ENCODE data around the gene FYN.
"Not testable (repeated sequence)": the region's sequence is repeated elsewhere in the genome, so short reads cannot be mapped to it uniquely, and the experiment has no call there.

The FYN gene

DNA sequence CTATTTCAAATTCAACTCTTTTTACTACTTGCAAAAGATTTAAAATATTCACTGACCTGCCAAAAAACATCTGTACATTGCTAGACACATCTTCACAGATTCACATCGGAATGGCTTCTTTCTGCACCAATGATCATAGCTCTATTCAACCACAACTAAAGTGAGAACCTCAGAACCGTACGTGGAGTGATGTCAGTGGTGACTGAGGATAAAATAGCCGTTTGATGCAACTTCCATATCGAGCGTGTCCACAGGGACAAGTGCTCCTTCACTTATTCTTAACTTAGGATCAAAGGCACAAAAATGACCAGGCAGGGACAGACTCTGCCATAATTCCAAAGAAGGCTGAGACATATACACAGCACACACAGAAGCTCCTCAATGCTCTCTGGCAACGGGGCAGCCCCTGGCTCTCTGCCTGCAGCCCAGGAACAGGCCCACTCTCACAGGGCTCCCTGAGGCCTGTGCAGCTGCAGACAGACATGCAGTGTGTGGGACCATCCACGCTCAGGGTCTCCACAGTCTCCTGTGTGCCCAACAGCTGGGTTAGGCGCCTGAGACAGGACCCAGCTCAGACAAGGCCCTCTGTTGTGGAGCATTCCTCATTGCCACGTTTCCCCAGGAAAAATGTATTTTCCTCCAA, 22.8 kb downstream of the FYN start:
- no peak for DNase-seq

DNA sequence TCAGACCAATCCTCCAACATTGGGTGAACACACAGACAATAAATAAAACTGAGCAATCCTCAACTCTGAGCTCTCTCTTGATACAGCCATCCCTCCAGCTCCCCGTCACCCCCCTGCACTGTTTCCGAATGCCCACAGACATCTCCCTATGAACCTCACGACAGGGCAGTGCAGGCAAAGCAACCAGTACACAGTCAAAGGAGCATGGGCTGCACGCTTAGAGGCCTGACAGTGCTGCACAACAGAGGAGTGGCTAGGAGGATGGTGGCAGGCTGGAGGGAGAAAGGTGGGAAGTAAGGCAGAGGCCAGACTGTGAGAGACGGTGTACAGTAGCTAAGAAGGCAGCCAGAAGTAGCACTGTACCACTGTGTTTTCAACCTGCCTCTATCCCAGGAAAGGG, 24.0 kb downstream of the FYN start:
- no peak for DNase-seq

DNA sequence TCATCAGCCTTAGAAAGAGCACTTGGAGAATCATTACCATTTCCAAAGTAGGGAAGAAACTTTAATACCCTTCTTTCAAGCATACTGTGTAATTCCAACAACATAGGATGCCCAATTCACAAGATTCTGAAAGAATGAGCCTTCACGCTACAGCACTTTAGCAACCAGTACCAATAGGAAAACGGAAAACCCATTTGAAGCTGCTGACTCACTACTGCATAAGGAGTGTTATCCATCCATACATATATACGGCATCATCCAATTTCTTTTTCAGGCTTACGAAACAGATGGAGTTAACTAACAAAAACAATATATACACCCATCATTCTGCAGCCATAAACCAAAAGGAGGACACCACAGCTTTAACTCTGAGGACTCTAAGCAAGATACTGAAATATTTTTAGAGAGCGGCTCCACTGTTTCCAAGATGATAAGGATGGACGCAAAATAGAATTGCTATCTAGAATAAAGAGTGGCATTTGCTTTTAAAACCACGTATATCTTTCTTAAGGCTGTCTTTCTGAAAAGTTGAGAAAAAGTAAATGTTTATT, 24.9 kb downstream of the FYN start:
- DNase-seq = no peak

DNA sequence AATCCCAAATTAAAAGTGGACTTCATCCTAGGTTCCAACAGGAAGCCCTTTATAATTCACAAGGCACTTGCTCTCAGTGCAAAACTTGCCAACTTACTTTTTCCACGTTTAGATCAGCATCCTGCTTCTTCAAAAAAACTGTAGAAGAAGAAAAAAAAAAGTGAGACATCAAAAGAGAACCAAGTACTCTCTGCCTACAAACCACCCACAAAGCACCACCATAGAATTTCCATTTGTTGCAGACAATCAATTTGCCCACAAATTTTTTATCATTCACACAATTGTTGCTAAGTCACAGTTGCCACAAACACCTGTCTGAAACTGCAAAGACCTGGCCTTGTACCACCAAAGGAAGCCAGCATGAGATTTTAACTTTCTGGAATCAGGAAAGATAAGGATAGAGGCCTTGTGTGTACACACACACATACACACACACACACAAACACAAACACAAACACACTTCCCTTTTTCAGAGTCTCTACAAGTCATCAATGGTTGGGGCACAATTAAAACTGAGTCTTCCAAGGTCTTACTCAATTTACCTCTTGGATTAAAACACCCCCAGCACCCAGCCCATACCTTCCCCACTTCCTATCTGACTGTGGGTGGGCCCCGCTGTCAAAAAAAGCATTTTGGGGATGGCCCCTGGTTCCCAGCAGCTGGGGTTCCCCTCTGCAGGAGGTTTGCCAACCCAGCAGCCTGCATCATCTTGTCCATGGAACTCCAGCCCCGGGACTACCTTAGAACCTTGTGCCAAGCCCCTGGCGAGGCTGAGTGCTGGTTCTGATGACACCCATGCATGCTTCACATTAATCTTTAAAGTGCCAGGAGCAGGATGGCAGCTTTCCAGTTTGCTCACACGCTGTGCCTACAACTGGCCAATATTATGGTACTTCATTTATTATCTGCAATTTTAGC, 26.5 kb downstream of the FYN start:
- no peak for DNase-seq

DNA sequence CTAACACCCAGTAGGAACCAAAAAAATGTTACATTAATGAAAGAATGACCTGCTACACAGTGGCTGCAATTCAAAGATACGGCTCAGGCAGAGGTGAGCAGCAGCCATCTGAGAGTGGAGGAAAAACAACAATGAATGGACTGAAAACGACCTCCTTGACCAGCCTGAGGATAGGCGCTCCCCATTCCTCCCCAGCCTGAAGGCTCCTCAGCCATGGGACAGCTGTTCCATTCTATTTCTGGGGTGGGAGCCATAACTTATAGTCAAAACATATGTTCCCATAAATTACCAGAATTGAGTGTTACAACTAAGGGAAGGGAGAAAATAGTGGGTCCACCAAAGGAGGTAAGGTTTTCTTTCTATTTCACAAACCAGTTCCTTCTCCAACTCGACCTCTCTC, 27.2 kb downstream of the FYN start:
- no peak for DNase-seq

DNA sequence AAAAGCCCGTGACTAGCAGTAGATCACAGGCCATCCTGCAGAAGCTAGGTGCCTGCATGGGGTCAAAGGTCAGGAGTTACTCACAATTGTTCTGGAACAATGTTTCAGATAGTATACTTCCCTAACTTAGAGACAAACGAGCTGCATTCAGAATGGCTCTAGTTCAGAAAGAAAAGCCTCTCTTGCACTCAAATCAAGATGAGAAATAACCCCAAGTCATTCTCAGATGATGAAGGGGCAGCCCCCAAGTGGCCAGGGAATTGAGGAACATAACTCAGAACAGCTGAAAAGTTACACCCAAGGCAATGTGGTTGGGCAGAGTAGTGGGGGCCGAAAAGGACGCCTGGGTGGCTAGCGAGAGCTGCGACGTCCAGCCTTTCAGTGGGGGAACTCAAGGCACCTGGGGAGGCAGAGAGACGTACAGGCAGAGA, 27.8 kb downstream of the FYN start:
- DNase-seq = no peak

DNA sequence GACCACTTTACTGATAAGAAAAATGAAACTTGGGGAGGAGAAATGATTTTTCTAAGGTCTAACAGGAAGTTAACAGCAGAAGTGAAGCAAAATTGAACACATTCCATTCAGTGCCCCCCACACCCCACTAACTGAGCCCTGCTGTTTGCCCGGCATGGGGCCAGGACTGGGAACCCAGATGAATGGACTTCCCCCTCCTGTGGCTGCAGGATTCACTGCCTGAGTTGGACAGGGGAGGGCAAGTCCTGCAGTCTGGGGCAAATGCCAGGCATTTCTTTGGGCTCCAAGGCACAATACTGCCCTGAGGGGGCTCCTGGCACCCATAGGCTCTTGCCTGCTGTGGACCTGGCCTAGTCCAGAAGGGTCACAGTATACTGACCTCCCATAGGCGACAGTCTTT, 28.3 kb downstream of the FYN start:
- no peak for DNase-seq

DNA sequence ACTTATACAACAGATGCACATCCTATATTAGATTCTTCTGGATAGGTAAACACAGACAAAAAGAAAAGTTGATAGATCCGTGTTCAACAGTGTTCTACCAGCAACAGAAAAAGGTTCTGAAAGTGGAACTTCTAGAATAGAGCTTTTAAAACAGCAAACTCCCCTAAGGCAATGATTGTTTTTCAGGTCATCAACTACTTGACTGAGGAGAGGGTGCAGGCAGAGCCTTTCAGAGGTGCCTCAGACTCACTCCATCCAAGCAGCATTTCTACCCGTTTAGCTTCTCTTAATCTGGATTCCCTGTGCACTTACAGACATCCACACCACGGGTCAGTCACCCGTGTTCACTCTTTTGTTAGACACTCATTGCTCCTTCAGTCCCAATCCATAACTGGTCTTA, 28.9 kb downstream of the FYN start:
- DNase-seq = no peak

DNA sequence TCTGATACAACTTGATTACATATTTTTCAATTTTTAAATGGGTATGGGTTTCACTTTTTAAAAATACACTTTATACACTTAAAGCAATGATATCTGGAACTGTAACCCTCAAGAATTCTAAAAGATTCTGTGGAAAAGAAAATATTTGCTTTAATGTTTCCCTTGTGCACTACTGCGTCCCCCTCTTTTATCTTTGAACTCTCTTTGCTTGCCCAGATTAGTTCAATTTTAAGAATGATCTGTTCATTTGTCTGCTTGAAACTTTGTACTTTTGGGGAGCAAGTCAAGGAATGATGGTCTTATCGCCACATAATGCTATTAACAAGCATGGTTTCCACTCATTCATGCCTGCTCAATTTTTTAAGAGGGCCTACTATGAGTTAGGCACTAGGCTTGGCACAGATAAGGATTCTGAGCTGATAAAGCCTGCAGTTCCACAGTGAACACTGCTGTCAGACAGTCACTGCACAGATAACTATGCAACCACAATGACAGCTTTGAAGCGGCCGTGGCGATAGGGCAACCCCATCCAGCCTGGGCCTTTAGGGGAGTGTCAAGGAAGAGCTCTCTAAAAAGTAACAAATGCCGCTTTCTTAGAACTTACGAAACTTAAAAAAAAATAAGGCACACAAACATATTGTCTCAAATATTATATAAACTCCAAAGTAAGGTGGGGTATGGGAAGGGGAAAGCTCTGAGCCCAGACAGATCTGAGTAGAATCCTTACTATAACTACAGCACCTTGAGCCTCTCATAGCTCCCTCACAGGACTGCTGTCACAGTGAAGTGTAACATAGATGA, 29.7 kb downstream of the FYN start:
- no peak for DNase-seq

DNA sequence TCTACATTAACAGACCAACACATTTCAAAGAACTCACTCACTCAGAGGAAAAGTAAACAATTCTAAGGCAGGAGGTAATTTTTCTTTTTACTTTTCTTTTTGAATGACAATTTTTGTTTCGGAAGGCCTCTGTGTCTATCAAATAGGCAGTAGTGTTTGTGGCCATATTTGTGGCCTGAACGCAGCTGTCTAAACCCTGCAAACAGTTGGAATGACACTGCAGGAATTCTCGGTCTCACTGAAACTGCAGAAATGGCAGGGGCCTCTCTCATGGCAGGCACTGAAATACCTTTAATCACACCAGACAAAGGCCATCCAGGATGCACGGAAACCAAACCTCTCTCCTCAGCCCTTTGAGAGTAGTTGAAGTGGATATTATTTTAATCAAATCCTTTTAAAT, 30.4 kb downstream of the FYN start:
- DNase-seq = no peak

DNA sequence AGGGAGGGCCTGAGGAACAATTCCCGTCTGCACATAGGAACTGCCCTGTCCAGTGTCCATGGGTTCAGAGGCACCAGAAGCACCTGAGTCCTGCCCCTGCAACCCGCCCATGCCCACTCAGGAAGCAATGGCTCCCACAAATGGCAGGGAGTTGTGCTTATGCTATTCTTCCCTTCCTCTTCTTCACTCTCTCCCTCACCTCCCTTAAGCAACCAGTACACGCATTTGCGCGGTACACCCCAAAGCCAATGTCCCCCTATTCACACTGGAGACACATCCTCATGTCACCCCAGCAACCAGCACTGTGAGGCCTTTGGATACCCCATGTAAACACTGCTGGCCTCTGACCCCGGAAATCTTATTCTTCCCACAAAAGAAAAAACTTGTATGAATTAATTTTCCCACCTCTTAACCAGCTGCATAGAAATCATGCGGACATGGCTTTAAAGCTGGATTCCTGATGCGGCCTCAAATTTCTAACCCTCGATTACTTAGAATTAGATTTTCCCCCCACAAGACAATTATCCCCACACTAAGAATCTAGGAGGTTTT, 30.9 kb downstream of the FYN start:
- no peak for DNase-seq

DNA sequence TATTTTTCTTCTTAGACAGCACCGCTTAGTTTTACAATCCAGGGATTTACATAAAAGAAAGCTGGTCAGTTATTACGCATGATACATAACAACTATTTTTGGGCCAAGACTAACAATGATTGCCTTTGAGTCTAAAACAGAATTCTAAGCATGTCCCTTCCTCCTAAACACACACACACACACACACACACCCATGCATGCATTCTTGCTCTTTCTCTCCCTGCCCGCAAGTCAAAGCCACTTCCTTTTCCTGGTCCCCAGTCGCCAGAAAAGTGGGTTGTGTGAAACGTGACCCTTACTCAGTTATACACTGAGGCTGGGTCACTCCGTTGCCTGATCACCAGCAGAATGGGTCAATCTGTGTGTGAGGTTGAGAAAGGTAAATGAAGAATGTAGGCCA, 31.4 kb downstream of the FYN start:
- DNase-seq = no peak

DNA sequence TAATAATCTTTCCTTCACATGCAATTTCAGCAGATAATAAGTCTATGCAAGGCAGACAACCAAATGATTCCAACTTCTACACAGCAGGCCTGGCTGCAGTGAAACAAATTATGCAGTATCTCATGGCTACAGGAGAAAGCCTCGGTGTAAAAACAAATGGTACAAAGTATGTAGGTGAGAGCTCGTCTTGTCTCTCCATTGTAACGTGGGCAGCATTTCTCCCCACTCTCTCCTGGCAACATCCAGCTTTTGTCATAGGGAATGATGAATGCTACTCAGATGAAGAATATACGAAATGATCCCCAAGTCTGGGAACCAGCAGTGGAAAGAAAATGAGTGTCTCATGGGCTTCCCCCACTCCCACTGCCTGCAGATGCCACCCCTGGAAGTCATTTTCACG, 32.4 kb downstream of the FYN start:
- no peak for DNase-seq

DNA sequence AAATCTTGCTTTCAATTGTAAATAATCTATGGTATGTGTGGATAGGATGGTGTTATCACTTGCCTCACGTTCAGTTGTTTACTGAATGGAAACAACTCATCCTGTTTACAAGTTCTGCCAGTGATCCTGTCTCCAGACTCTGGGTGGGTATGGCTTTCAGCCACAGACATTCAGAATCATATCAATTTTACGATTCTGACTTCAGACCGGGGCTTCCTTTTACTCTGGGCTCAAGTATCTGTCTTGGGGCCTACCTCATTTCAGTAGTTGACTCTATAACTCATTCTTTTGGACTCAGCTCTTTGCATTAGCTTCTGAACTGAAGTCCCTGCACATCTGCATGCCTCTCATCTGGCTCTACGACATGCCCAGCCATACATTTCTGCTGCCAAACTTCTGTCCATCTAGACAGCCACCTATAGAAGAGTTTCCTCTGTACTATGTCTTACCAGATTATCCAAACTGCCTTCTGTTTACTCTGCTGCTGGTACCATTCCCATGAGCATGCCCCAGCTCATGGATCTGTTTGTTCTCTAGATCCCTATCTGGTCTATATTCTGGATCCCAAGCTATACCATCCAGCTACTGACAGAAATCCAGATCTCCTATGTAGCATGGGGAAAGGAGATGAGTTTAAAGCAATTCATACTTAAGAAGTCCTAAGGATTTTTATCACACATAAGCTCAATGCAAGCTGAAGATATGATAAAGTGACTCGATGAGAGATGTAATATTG, 34.3 kb downstream of the FYN start:
- DNase-seq = no peak

DNA sequence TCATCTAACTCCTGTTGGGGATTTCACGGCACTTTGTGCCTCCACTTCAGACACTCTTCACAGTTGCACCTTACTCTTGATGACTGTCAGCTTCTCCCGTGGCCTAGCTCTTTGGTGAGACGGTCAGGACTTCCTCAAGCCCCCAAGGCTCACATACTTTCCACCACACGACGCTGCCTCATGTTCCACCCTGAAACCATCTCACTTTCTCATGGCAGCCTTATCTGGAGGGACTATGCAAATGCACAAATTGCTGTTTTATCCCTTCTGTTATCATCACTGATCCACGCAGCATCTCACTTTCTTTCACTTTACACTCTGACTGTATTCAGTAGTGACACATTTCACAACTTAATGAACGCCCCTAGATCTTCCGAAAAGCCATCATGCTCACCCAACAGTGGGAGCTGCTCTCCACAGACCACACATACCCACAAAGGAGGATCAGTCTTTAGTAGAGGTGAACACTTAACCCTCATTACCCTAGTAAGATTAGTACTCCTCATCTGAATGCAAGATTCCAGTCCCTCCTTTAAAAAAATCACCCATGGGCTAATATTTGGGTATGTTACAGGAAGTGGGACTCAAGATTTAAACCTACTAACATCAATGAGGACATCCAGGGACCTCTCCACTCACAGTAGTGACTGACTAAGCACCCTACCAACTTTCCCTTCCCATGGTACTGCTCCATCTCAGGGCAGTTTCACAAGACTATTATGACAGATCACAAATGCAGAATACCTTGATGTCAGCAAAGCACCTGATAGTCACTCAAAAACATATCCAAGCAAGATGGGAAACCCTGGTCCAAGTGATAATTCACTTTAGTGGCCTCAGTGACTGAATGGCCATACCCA, 35.4 kb downstream of the FYN start:
- DNase-seq = no peak

DNA sequence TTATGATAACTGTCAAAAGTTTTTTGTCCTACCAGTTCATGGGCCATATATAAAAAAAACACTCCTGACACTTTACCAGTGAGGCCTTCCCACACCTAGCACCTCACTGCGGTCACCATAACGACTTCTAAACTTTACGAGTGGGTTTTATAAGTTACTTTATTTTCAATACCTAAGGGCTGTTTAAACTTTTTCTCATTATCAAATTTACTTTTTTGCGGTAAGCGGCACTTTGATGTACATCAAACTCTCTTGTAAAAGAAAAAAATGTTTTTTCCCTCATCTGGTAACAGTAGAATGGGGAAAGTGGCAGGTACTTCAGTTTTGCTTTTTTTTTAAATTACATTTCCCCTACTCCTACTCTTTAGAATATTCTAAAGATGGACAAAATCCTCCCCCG, 36.2 kb downstream of the FYN start:
- DNase-seq = no peak

DNA sequence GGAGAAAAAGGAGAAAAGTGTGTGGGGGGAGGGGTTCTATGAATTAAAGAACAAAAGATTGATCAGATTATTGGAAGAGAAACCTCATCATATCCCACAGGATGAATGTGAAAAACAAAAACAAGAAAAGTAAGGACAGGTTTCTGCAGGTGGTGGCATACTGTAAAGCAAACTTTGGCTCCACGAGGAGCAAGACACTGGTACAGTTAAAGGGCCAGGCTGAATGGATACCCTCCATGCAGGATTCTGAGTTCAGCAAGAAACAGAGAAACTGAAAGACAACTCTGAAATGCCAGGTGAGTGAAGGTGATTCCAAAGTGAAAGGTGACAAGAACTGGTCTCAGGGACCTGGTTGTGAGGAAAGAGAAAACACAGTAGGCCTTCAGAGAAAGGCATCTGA, 37.4 kb downstream of the FYN start:
- DNase-seq = no peak

DNA sequence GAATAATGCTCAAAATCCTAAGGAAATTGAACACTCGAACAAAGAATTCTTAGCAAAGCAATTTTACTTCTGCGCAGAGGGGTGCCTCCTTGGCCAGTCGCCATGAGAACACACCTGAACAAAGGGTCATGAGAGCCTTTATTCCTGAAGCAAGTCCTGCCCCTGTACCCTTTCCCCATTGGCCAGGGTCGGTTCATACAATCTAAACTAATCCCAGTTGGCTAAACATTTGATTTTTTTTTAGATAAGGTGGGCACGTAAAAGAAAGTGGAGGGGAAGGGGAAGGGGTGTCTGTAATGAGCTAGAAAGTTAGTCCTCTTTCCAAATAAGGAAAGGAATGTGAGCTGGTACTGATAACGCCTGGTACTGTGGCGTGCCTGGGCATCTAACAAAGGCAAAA, 37.9 kb downstream of the FYN start:
- DNase-seq = not testable (repeated sequence)

DNA sequence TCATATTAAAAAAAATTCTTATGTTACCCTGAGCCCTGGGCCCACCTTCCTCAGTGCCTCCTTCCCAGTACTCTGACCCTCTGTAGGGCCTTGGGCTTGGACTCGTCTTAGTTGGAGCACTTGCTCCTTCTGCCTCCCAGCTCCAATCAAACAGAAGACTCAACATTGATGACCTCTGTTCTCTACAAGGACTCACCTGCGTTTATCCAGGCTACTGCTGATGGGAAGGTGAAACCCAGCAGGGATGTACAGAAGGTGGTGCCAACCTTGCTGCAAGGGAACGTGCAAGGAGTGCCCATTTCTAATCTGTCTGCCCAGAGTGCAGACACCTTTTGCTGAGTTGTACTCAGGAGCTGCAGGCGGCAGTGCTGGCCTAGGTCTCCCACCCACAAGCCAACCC, 38.9 kb downstream of the FYN start:
- no peak for DNase-seq

DNA sequence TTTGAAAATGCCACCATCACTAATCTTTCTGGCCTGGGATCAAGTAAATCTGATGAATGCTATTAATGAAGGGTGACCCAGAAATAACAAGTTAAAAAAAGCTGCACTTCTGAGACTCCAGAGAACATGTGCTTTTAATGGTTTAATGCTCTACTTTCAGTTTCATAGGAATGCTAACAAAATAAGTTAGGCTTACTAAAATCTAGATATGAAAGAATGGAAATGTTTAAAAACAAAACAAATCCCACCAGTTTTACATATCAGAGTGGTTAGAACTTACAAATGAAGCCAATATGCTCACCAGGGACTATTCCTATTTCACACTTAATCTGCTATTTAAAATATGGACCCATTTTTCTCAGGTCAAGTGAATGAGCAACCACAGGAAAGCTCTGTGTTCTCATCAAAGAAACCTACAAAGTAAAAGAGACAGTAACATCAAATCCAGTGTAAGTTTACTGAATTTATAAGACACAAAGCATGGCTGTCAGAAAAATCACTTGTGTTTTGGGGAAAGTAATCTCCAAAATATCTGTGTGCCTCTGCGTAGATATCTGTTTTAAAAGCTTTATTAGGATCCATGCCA, 40.3 kb downstream of the FYN start:
- DNase-seq = no peak

DNA sequence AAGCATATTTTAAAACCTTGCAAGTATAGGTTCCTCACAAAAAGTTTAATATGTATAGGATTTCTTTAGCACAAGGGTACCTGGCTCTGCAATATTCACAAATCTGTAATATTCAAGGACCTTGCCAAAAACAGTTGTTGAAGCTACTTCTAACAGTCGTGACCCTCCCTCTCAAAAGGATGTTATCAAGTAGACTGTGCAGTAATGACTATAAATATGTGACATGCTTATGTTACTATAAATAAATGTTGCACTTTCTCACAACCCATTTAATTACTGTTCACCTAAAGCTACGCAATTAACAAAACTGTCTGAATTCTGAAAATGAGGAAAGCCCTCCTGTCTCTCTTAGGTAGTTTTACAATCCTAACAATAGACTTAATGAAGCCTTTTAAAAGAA, 41.8 kb downstream of the FYN start:
- DNase-seq = no peak

All from NCI-H2081 treated with DMSO at 0.1 percent for 48 hours (cell line).